ENCODE data around the gene PCYT2.

DNA sequence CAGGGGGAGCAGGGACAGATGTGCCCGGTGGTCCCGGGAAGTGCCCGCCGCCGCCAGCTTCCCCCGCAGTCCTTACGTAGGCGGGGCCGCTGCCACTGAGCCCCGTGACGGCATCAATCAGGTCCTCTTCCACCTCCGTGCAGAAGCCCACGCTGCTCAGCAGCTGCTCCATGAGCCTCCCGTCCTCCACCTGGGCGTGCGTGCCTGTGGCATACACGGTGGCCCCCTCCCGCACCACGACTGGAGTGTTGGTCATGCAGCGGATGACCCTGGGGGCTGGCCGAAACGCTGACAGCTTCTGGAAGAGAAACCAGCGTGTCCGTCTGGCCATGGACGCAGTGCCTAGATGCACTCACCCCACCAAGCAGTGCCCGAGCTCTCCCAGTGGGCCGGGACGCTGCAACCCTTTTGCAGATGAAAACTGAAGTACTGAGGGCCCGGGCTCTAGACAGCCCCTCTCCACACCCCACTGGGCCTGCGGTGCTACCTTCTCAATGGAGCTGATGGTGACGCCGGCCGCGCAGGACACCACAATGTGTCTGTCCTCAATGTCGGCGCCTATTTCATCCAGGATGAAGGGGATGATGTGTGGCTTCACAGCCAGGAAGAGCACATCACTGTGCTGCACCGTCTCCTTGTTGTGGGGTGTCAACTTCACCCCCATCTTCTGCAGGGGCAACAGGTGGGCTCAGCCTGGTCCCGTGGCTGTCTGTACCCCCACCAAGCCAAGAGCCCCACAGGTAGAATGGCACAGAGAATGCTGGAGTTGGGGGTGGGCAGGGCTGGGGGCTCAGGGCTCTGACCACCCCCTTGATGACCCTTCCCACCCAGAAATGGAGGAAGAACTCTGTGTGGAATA is 23.9 kb upstream of the PCYT2 start:
- TF ChIP-seq POLR2A (IDR thresholded peaks at IDR 0.05; ENCODE audit: low read depth, low read length) (no peak), TAF1 (IDR thresholded peaks at IDR 0.05; ENCODE audit: low read depth, low read length) (no peak)

Data from GM12891 (cell line).